Lung (tissue), 12 donors: Measurements from ENCODE around the gene ATP13A1. TPM values are rescaled to one million over a fixed set of nuclear protein-coding genes. Genes with fewer than 3 reads are reported as not detected.
"Not testable (repeated sequence)": the region's sequence is repeated elsewhere in the genome, so short reads cannot be mapped to it uniquely, and the experiment has no call there.

Experiments
- ATAC-seq: fragments of 200-7000 bp; cut with Tn5 transposase; one replicate; pipeline ENCODE4 v1.9.1; 2020; ENCODE audit warnings: moderate number of reproducible peaks; ENCODE audit not compliant: insufficient read depth, low FRiP score
- DNase-seq, 3 donors: peaks; one replicate each; pipeline ENCODE4 v3.0.0-alpha.2; 2013 to 2017
- H3K27ac ChIP-seq, 2 donors: one replicate each; pipeline ENCODE4 v1.5.1; 2013; ENCODE audit warnings: mild to moderate bottlenecking in 2 of 2, moderate library complexity in 2 of 2, control low read depth in 1 of 2, inconsistent platforms in 1 of 2, low read depth in 1 of 2, low read length in 1 of 2
- H3K27me3 ChIP-seq, 3 donors: one replicate each; pipeline ENCODE4 v1.5.1; 2013; ENCODE audit warnings: low read length in 2 of 3; ENCODE audit not compliant: control insufficient read depth in 3 of 3, insufficient read depth in 3 of 3
- H3K36me3 ChIP-seq, 4 donors: one replicate each; pipeline ENCODE4 v1.5.1; 2013; ENCODE audit warnings: low read length in 4 of 4, mild to moderate bottlenecking in 1 of 4, moderate library complexity in 1 of 4; ENCODE audit not compliant: control insufficient read depth in 4 of 4, insufficient read depth in 4 of 4
- H3K4me1 ChIP-seq, 5 donors: one replicate each; pipeline ENCODE4 v1.5.1; 2013; ENCODE audit warnings: low read length in 5 of 5, mild to moderate bottlenecking in 2 of 5, moderate library complexity in 1 of 5; ENCODE audit not compliant: control insufficient read depth in 5 of 5, insufficient read depth in 5 of 5
- H3K4me3 ChIP-seq: one replicate; pipeline ENCODE4 v1.5.1; 2013; ENCODE audit warnings: mild to moderate bottlenecking, control low read depth, moderate library complexity
- H3K9ac ChIP-seq, 2 donors: one replicate each; pipeline ENCODE4 v1.5.1; 2013; ENCODE audit warnings: low read length in 2 of 2, control low read depth in 1 of 2; ENCODE audit not compliant: insufficient read depth in 1 of 2
- H3K9me3 ChIP-seq, 4 donors: one replicate each; pipeline ENCODE4 v1.5.1; 2013; ENCODE audit warnings: low read length in 3 of 4, mild to moderate bottlenecking in 1 of 4, moderate library complexity in 1 of 4; ENCODE audit not compliant: control insufficient read depth in 4 of 4, insufficient read depth in 3 of 4
- CTCF ChIP-seq: IDR thresholded peaks from 2 replicates; pipeline ENCODE4 v1.5.1; 2012; ENCODE audit warnings: mild to moderate bottlenecking; ENCODE audit errors: control extremely low read depth, extremely low read depth
- WGBS, 2 donors: extraction: QIAGEN DNeasy Blood & Tissue Kit; methylation state at CpG; one replicate each; pipeline ENCODE4 v1.1.7; 2013; 5-methylcytosine and 5-hydroxymethylcytosine counted together
- polyA plus RNA-seq, 2 donors: library from polyadenylated mRNA; stranded (reverse); fragments of 200-250 nt; gene quantifications; one replicate each; pipeline ENCODE4 v1.2.1, GENCODE V29; 2013
- total RNA-seq, 2 donors: library from RNA; depleted of rRNA in 1 of 2; stranded (reverse); fragments of >200 nt in 1 of 2; gene quantifications; one replicate each; pipeline ENCODE4 v1.2.1, GENCODE V29; 2014 to 2021
- donor health status: control.
- donor health status: control.
- donor health status: Bipolar disorder and iron deficiency.
- donor health status: healthy.
- donor health status: DM: yes; HTN: yes; CAD: no.

ATP13A1 gene
- total and polyA plus RNA-seq, 4 donors = 35.7 to 70.4 (median 41.6) TPM

- TF ChIP-seq CTCF = no peak
These were observed 32.9 kb upstream of the ATP13A1 start for GRCh38 chr19:19696386-19696785.

GRCh38 chr19:19691683-19692082 lies 28.2 kb upstream of the ATP13A1 start:
- no peaks in the 10 kb centered on the region for H3K36me3 ChIP-seq
- H3K9me3 ChIP-seq = peaks cover 0 to 7% (median 0%) of the 10 kb centered on the region in 4 donors
- ATAC-seq (no peak), DNase-seq (no peak)
- H3K4me3 ChIP-seq = no peak overlapping the region
- TF ChIP-seq CTCF = no peak
- H3K4me1 ChIP-seq = no peaks in the 10 kb centered on the region
- 87 to 95% methylated on average over 10 of the region's 10 CpGs for WGBS, 2 donors
- no peaks in the 10 kb centered on the region for H3K27me3 ChIP-seq
- H3K27ac ChIP-seq = no peak overlapping the region
- no peak overlapping the region for H3K9ac ChIP-seq

More at GRCh38 chr19:19696386-19696785, 32.9 kb upstream of the ATP13A1 start:
- Histone ChIP-seq H3K36me3 (peaks cover 0 to 3% (median 0%) of the 10 kb centered on the region in 4 donors), H3K4me1 (no peaks in the 10 kb centered on the region), H3K27ac (no peak overlapping the region), H3K27me3 (no peaks in the 10 kb centered on the region), H3K9ac (no peak overlapping the region), H3K4me3 (no peak overlapping the region), H3K9me3 (peaks cover 2 to 20% (median 7%) of the 10 kb centered on the region in 4 donors)
- 71 to 80% methylated on average over 2 of the region's 2 CpGs for WGBS, 2 donors
- ATAC-seq (no peak), DNase-seq (no peak)

DNA sequence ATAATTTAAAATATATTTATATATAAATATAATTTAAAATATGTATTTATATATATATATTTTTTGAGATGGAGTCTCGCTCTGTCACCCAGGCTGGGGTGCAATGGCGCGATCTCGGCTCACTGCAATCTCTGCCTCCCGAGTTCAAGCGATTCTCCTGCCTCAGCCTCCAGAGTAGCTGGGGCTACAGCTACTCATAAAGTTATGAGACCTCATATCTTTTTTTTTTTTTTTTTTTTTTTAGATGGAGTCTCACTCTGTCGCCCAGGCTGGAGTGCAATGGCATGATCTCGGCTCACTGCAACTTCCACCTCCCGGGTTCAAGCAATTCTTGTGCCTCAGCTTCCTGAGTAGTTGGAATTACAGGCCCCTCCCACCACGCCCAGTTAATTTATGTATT lies 25.5 kb upstream of the ATP13A1 start:
- H3K9me3 ChIP-seq, H3K27me3 ChIP-seq, ATAC-seq, H3K4me3 ChIP-seq, H3K9ac ChIP-seq, H3K4me1 ChIP-seq, DNase-seq, H3K27ac ChIP-seq, H3K36me3 ChIP-seq: not testable (repeated sequence)
- 97 to 99% methylated on average over 10 of the region's 10 CpGs for WGBS, 2 donors

DNA sequence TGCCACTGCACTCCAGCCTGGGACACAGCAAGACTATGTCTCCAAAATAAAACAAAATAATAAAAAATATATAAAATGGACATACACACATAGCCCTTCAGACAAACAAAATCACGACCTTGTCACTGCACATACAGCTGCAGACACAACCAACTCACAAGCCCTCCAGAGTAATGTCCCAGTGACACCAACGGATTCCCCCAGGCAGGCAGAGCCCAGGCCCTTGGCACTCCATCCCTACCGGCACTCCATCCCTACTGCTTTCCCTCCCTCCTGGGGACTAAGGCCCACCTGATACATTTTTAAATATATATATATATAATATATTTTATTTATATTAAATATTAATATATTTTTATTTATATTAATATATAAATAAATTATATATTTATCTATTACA lies 23.6 kb upstream of the ATP13A1 start:
- no peak for TF ChIP-seq CTCF
- peak in 1 of 3 donors; percentile 14 for DNase-seq
- H3K27ac ChIP-seq = no peak overlapping the region
- H3K36me3 ChIP-seq = no peaks in the 10 kb centered on the region
- H3K4me1 ChIP-seq = no peaks in the 10 kb centered on the region
- no peak overlapping the region for H3K9ac ChIP-seq
- H3K27me3 ChIP-seq = no peaks in the 10 kb centered on the region
- no peak overlapping the region for H3K4me3 ChIP-seq
- 98 to 99% methylated on average over 3 of the region's 3 CpGs for WGBS, 2 donors
- no peak for ATAC-seq
- peaks cover 0 to 11% (median 3%) of the 10 kb centered on the region in 4 donors for H3K9me3 ChIP-seq
